ENCODE measurements around the gene RPL13. TPM values are rescaled to one million over a fixed set of nuclear protein-coding genes. Genes with fewer than 3 reads are reported as not detected.
"Not testable (repeated sequence)": the region's sequence is repeated elsewhere in the genome, so short reads cannot be mapped to it uniquely, and the experiment has no call there.

The RPL13 gene
- total RNA-seq, 1 experiment from 2014 or later, result 3,073 TPM

DNA sequence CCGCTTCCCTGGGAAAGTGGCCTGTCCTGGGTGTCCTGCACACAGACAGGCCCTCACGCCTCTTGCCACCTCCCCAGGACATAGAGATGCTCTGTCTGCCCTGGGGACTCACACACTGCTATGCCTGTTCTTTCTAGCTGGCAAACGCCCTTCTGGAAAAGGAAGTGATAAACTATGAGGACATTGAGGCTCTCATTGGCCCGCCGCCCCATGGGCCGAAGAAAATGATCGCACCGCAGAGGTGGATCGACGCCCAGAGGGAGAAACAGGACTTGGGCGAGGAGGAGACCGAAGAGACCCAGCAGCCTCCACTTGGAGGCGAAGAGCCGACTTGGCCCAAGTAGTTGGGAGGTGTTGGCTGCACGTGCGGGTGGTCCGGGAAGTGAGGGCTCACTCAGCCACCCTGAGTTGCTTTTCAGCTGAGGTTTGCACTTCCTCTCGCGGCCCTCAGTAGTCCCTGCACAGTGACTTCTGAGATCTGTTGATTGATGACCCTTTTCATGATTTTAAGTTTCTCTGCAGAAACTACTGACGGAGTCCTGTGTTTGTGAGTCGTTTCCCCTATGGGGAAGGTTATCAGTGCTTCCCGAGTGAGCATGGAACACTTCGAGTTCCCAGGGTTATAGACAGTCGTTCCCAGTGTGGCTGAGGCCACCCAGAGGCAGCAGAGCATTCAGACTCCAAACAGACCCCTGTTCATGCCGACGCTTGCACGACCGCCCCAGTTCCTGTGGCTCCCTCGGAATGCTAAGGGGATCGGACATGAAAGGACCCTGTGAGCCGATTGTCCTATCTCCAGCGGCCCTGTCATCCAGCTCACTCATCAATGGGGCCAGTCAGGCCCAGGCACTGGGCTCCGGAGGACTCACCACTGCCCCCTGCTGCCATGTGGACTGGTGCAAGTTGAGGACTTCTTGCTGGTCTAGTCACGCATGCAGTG lies 3.5 kb upstream of the RPL13 start:
- DNase-seq (ENCODE audit: low read depth, low spot score), result peak; percentile 90
- in situ Hi-C loops (cut with HindIII; ENCODE audit: low pct_unique_long_range_greater_than_20kb, low sequenced_read_pairs), result no loop called here

GRCh38 chr16:89557690-89558490 lies 2.6 kb upstream of the RPL13 start:
- no peak for DNase-seq (ENCODE audit: low read depth, low spot score)
- in situ Hi-C loops (cut with HindIII; ENCODE audit: low pct_unique_long_range_greater_than_20kb, low sequenced_read_pairs), result no loop called here

- DNase-seq (ENCODE audit: low read depth, low spot score), result no peak
- in situ Hi-C loops (cut with HindIII; ENCODE audit: low pct_unique_long_range_greater_than_20kb, low sequenced_read_pairs), result no loop called here
Observed at GRCh38 chr16:89561142-89561883, 831 bp downstream of the RPL13 start.

- in situ Hi-C loops (cut with HindIII; ENCODE audit: low pct_unique_long_range_greater_than_20kb, low sequenced_read_pairs), result no loop called here
- peak; percentile 38 for DNase-seq (ENCODE audit: low read depth, low spot score)
Observed at GRCh38 chr16:89561884-89562599, 1.6 kb downstream of the RPL13 start.

DNA sequence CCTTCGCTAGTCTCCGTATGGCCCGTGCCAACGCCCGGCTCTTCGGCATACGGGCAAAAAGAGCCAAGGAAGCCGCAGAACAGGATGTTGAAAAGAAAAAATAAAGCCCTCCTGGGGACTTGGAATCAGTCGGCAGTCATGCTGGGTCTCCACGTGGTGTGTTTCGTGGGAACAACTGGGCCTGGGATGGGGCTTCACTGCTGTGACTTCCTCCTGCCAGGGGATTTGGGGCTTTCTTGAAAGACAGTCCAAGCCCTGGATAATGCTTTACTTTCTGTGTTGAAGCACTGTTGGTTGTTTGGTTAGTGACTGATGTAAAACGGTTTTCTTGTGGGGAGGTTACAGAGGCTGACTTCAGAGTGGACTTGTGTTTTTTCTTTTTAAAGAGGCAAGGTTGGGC lies 2.5 kb downstream of the RPL13 start:
- in situ Hi-C loops (cut with HindIII; ENCODE audit: low pct_unique_long_range_greater_than_20kb, low sequenced_read_pairs), result no loop called here
- DNase-seq (ENCODE audit: low read depth, low spot score), result no peak

- in situ Hi-C loops (cut with HindIII; ENCODE audit: low pct_unique_long_range_greater_than_20kb, low sequenced_read_pairs), result no loop called here
Observed at GRCh38 chr16:89563639-89564392, 3.3 kb downstream of the RPL13 start.

GRCh38 chr16:89564476-89565255 lies 4.2 kb downstream of the RPL13 start:
- in situ Hi-C loops (cut with HindIII; ENCODE audit: low pct_unique_long_range_greater_than_20kb, low sequenced_read_pairs), result no loop called here
- DNase-seq (ENCODE audit: low read depth, low spot score), result no peak

More at GRCh38 chr16:89563639-89564392, 3.3 kb downstream of the RPL13 start:
- DNase-seq (ENCODE audit: low read depth, low spot score), result no peak

- in situ Hi-C loops (cut with HindIII; ENCODE audit: low pct_unique_long_range_greater_than_20kb, low sequenced_read_pairs), result no loop called here
- no peak for DNase-seq (ENCODE audit: low read depth, low spot score)
Observed at GRCh38 chr16:89565256-89565505, 4.7 kb downstream of the RPL13 start.

DNA sequence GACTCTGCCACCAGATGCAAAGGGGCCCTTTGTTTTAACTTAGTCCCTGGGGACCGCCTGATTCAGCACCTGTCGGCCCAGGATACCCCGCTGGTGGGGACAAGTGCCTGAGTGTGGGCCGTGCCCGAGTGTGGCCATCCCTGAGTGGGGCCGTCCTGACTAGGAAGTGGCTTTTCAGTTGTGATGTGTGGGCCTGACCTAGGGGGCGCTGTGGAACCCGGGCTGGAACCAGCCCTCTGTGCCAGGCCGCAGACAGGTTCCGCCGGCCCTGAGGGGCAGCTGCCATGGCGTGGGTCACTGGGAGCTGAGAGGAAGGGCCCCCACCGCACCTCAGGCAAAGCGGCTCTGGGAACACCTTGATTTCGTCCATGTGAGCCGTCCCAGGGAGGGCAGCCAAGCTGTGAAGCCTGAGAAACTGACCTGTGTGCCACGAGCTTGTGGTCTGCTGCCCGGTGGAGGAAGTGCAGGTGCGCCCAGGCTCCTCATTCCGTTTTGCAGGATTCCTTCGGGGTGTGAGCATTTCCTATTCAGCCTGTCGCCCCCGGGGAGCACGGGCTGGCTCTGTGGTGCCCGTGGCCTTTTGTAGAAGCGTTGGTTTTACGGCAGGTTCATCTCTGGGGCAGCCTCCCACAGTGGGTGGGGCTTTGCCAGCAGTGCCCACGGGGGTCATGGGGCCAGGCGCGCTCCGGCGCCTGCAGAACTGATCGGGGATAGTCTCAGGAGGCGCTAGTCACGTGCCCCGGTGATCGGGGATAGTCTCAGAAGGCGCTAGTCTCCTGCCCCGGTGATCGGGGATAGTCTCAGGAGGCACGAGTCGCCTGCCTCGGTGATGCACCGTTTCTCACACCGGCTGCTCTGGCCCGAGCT lies 5.3 kb downstream of the RPL13 start:
- DNase-seq (ENCODE audit: low read depth, low spot score), result peak; percentile 45
- in situ Hi-C loops (cut with HindIII; ENCODE audit: low pct_unique_long_range_greater_than_20kb, low sequenced_read_pairs), result no loop called here

DNA sequence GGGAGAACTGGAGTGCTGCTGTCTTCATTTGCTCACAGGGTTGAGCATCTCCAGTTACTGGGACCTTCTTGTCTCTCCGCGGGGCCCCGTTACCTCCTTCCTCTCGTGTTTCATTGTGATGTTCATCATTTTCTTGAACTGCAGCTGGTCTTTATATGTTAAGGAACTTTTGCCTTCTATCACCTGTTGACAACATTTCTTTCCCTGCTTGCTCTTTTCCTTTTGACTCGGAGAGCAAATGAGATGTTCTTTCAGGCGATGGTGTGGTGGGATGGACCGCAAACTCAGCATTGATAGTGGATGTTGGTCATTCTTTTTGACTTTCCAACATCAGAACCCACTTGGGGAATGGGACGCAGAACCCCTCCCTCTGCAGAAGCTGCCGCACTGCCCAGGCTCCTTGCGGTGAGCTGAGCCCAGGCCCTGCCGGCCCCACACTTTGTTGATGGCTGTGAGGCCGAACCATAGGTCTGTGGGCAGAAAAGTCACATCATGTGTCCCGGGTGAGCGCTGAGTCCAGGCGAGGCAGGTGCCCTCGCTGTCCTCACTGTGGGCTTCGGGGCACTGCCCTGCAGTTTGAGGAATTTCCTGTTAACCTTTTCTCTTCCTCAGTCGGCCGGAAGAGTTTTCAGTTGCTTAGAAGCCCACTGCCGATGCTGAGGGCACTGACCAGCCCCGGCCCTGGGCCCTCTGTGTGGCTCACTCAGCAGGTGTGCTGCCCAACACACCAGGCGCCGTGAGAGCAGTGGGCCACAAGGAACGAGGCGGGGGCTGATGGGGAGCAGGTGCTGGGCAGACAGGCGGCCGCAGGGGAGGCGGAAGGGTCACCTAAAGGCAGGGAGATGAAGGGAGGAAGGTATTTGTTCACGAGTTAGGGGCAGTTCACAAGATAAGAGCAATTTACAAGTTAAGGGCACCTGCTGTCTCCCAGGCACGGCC lies 7.4 kb downstream of the RPL13 start:
- DNase-seq (ENCODE audit: low read depth, low spot score), result no peak
- in situ Hi-C loops (cut with HindIII; ENCODE audit: low pct_unique_long_range_greater_than_20kb, low sequenced_read_pairs), result no loop called here

- DNase-seq (ENCODE audit: low read depth, low spot score), result no peak
- in situ Hi-C loops (cut with HindIII; ENCODE audit: low pct_unique_long_range_greater_than_20kb, low sequenced_read_pairs), result no loop called here
Observed at GRCh38 chr16:89569506-89570341, 9.2 kb downstream of the RPL13 start.

DNA sequence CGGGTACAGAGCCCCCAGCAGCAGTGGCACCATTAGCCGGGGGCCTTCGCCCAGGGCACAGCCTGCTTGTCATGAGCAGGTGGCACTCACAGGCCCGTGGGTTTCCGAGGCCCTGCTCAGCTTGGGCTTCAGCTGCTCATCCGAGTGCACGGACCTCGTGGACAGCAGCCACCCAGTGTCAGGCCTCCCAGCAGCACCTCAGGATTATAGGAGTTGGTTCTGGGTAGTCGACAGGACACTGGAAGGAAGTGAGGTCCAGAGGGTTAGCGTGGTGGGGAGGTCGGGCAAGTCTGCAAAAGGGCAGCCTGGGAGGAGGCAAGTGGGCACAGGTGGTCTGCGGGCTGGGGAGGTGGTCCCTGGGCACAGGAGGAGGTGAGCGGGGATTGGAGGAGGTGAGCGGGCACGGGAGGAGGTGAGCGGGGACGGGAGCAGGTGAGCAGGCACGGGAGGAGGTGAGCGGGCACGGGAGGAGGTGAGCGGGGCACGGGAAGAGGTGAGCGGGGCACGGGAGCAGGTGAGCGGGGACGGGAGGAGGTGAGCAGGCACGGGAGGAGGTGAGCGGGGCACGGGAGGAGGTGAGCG lies 10.0 kb downstream of the RPL13 start:
- in situ Hi-C loops (cut with HindIII; ENCODE audit: low pct_unique_long_range_greater_than_20kb, low sequenced_read_pairs), result no loop called here
- DNase-seq (ENCODE audit: low read depth, low spot score), result no peak

- in situ Hi-C loops (cut with HindIII; ENCODE audit: low pct_unique_long_range_greater_than_20kb, low sequenced_read_pairs); DNase-seq (ENCODE audit: low read depth, low spot score): not testable (repeated sequence)
Observed at GRCh38 chr16:89570983-89571598, 10.6 kb downstream of the RPL13 start.
